HFFc6 (cell line): ENCODE results near the gene KCNAB1. TPM values are rescaled to one million over a fixed set of nuclear protein-coding genes. Genes with fewer than 3 reads are reported as not detected.

Experiments used
- DNase-seq: peaks from one replicate; pipeline ENCODE4 v3.0.0-alpha.2; 2018
- H3K27ac Mint-ChIP-seq: 2 replicates; pipeline ENCODE4 v1.8.0; 2020; ENCODE audit warnings: mild to moderate bottlenecking, mixed read lengths
- H3K27me3 Mint-ChIP-seq: 2 replicates; pipeline ENCODE4 v1.8.0; 2021; ENCODE audit warnings: mild to moderate bottlenecking, moderate library complexity, mixed read lengths; ENCODE audit not compliant: insufficient read depth
- H3K36me3 Mint-ChIP-seq: 2 replicates; pipeline ENCODE4 v1.8.0; 2021; ENCODE audit warnings: low read depth, mixed read lengths
- H3K4me1 Mint-ChIP-seq: 2 replicates; pipeline ENCODE4 v1.8.0; 2020; ENCODE audit warnings: low read depth, mixed read lengths
- H3K4me3 Mint-ChIP-seq: 2 replicates; pipeline ENCODE4 v1.8.0; 2020; ENCODE audit warnings: mild to moderate bottlenecking, moderate library complexity, mixed read lengths
- H3K9me3 Mint-ChIP-seq: 2 replicates; pipeline ENCODE4 v1.8.0; 2020; ENCODE audit warnings: mild to moderate bottlenecking, mixed read lengths
- total RNA-seq, 6 experiments: library from RNA; stranded (reverse); fragmentation: NEBNext Ultra II Directional; extraction: Animal tissue kit (Norgen Biotek cat#: 25700); gene quantifications; 2 replicates in 1 of 6; 3 replicates in 5 of 6; pipeline ENCODE4 v1.2.3, GENCODE V29; 2021
- TF ChIP-seq, protein P1 (sequence below): fragments of 200-600 bp; sonication (generic); IDR thresholded peaks from 2 replicates; pipeline ENCODE4 v1.5.0; 2021; ENCODE audit warnings: antibody characterized with exemption, mild to moderate bottlenecking

Gene KCNAB1
- total RNA-seq, 6 experiments from 2014 or later = not detected

DNA sequence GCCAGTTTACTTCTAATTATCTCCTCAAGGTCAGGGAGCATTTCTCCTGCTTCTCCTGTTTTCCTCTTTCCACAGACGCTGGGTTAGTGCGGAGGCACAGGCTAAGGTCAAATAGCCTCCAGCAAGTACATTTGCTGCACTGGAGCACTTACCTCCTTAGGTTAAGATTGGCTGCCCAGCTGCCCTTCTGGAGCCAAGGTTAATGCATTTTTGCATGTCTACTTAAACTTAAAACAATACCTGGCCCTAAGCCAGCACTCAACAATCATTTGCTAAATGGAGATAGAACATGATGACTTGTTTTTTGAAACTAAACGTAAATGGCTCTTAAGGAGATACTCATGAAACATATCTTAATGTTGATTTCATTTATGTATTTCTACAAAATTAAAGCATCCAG lies 351.1 kb downstream of the KCNAB1 start:
- Mint-ChIP-seq H3K36me3 (no peaks in the 10 kb centered on the region), H3K4me1 (no peaks in the 10 kb centered on the region), H3K27me3 (peaks cover 6% of the 10 kb centered on the region), H3K9me3 (no peaks in the 10 kb centered on the region), H3K27ac (no peak overlapping the region), H3K4me3 (no peak overlapping the region)
- TF ChIP-seq, protein P1, sequence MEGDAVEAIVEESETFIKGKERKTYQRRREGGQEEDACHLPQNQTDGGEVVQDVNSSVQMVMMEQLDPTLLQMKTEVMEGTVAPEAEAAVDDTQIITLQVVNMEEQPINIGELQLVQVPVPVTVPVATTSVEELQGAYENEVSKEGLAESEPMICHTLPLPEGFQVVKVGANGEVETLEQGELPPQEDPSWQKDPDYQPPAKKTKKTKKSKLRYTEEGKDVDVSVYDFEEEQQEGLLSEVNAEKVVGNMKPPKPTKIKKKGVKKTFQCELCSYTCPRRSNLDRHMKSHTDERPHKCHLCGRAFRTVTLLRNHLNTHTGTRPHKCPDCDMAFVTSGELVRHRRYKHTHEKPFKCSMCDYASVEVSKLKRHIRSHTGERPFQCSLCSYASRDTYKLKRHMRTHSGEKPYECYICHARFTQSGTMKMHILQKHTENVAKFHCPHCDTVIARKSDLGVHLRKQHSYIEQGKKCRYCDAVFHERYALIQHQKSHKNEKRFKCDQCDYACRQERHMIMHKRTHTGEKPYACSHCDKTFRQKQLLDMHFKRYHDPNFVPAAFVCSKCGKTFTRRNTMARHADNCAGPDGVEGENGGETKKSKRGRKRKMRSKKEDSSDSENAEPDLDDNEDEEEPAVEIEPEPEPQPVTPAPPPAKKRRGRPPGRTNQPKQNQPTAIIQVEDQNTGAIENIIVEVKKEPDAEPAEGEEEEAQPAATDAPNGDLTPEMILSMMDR = no peak
- DNase-seq = no peak

DNA sequence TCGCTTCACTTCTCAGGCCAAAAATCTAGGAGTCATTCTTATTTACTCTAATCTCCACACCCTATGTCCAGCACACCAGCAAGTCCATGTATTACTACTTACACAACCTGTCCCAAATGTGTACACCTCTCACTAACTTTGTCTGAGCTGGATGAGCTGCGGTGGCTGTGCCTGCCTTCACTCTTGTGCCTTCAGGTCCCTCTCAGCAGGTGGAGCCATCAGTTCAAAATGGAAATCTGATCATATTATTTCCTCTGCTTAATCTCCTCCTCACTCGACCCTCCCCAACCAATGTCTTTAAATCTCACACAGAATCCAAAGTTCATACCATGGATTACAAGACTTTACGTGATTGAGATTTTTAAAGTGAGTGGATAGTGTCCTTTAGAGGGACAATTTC lies 351.8 kb downstream of the KCNAB1 start:
- Mint-ChIP-seq H3K9me3 (no peaks in the 10 kb centered on the region), H3K27ac (no peak overlapping the region), H3K4me1 (peaks cover 2% of the 10 kb centered on the region; the same call in 1 of the 2 replicates), H3K4me3 (no peak overlapping the region), H3K36me3 (no peaks in the 10 kb centered on the region), H3K27me3 (peaks cover 6% of the 10 kb centered on the region)
- TF ChIP-seq, protein P1 = no peak; the same call in 1 of the 2 replicates
- DNase-seq = no peak

DNA sequence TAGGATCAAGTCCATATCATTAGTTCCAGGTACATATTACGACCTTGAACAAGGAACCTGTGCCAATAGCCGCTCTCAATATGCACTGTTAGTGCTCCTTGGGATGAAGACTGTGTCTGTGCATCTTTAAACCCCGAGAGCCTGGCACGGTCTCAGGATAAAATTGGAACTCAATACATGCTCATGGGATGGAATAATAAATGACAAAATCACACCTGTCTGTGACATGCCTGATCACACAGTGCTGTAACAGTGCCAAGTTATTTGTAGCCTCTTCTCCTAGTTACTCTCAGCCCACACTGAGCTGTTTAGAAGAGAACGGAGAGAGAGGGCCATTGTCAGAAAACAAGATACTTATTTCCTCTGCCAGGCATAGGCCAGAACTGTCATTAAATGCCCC lies 352.3 kb downstream of the KCNAB1 start:
- Mint-ChIP-seq H3K36me3 (no peaks in the 10 kb centered on the region), H3K27me3 (peaks cover 5% of the 10 kb centered on the region), H3K9me3 (no peaks in the 10 kb centered on the region), H3K4me1 (peaks cover 8% of the 10 kb centered on the region), H3K27ac (no peak overlapping the region), H3K4me3 (no peak overlapping the region)
- TF ChIP-seq, protein P1 = no peak
- DNase-seq = no peak

DNA sequence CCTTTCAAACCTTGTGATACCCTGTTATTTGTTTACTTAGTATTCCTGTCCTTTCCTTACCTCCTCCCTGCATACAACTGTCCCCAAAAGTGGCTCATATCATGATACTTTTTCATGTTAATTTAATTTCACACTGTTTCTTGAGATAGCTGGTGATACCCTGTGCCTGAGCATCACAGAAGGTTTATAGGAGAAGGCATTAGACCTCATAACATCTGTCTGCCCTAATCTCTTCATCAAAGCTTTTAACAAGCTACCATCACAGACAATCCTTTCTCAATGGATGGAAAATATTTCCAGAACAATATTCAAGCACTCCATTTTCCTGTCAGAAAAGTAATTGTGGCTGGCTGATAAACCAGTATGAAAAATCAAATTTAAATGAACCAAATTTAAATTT lies 353.0 kb downstream of the KCNAB1 start:
- Mint-ChIP-seq H3K27ac (no peak overlapping the region), H3K27me3 (peaks cover 7% of the 10 kb centered on the region), H3K9me3 (no peaks in the 10 kb centered on the region), H3K36me3 (no peaks in the 10 kb centered on the region), H3K4me1 (peaks cover 10% of the 10 kb centered on the region), H3K4me3 (no peak overlapping the region)
- no peak for DNase-seq
- TF ChIP-seq, protein P1 = no peak

DNA sequence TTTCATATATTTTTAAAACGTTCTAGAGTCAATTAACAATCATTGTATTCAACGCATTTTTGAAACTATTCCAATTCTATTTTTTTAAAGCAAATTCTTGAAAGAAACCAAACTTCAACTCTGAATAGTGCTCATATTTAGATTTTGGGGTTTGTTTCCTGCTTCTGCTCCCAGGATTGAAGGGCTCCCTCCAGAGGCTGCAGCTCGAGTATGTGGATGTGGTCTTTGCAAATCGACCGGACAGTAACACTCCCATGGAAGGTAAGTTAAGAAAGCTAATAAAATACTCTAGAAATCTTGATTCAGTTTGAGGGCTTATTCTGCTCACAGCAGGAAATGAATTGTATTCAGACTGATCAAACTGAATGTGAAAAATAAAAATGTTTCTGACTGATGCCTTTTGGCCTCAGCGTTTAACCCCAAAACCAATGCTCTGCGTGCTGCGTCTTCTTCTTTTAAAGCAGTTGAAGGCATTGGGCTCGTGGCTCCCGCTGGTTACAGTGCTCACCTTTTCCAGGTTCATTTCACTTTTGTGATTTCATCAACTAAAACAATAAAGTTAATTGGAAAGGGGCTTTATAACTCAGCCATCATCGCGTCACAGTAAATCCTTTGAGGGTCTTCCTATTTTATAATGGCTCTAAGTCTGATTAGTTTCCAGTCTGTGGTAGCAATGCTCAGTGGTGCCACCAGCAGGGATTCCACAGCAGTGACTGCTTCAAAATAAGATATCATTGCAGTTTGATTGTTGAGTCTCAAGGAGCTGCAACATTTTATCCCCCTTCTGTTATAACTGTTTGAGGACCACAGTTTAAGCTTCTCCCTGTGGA lies 354.4 kb downstream of the KCNAB1 start:
- peaks cover 10% of the 10 kb centered on the region for H3K4me1 Mint-ChIP-seq
- H3K9me3 Mint-ChIP-seq = no peaks in the 10 kb centered on the region
- no peak overlapping the region for H3K4me3 Mint-ChIP-seq
- no peak for DNase-seq
- H3K36me3 Mint-ChIP-seq = no peaks in the 10 kb centered on the region
- TF ChIP-seq, protein P1 = peak; percentile 29
- H3K27ac Mint-ChIP-seq = no peak overlapping the region
- H3K27me3 Mint-ChIP-seq = peaks cover 7% of the 10 kb centered on the region
